Mammary epithelial cell (primary cell): ENCODE data around the gene ZNF680.

ENCODE experiments used
- EZH2 ChIP-seq: IDR thresholded peaks from 2 replicates; pipeline ENCODE4 v1.6.1; 2012; ENCODE audit warnings: low read length, inconsistent platforms, borderline replicate concordance
- TF ChIP-seq, protein P1 (sequence below), 2 donors: IDR thresholded peaks in 1 of 2; conservative IDR thresholded peaks in 1 of 2; 2 replicates each; pipeline ENCODE4 v1.5.1; 2011 to 2012; ENCODE audit warnings: inconsistent platforms in 2 of 2, low read length in 2 of 2, mild to moderate bottlenecking in 2 of 2, control low read depth in 1 of 2, low read depth in 1 of 2; ENCODE audit not compliant: insufficient read depth in 1 of 2; ENCODE audit errors: extremely low read depth in 1 of 2

GRCh38 chr7:64515781-64516180 lies 47.1 kb downstream of the ZNF680 start:
- TF ChIP-seq, protein P1, sequence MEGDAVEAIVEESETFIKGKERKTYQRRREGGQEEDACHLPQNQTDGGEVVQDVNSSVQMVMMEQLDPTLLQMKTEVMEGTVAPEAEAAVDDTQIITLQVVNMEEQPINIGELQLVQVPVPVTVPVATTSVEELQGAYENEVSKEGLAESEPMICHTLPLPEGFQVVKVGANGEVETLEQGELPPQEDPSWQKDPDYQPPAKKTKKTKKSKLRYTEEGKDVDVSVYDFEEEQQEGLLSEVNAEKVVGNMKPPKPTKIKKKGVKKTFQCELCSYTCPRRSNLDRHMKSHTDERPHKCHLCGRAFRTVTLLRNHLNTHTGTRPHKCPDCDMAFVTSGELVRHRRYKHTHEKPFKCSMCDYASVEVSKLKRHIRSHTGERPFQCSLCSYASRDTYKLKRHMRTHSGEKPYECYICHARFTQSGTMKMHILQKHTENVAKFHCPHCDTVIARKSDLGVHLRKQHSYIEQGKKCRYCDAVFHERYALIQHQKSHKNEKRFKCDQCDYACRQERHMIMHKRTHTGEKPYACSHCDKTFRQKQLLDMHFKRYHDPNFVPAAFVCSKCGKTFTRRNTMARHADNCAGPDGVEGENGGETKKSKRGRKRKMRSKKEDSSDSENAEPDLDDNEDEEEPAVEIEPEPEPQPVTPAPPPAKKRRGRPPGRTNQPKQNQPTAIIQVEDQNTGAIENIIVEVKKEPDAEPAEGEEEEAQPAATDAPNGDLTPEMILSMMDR (conservative IDR thresholded peaks at IDR 0.05 in 1 of 2, IDR thresholded peaks at IDR 0.05 in 1 of 2; ENCODE audit: extremely low read depth in 1 of 2, insufficient read depth in 1 of 2, low read depth in 1 of 2, low read length in 2 of 2): no peak
- no peak for TF ChIP-seq EZH2
